H1 (cell line): Measurements from ENCODE around the gene SSH2. TPM values are rescaled to one million over a fixed set of nuclear protein-coding genes. Genes with fewer than 3 reads are reported as not detected.

Experiments used
- ASH2L ChIP-seq: fragments of 200-600, 300-600 bp; sonication (generic); IDR thresholded peaks from one replicate; pipeline ENCODE4 v1.7.1; 2017; ENCODE audit warnings: low read length
- CBX5 ChIP-seq: fragments of 300-800, 300-1000 bp; sonication (generic); IDR thresholded peaks from 2 replicates; pipeline ENCODE4 v1.7.1; 2016; ENCODE audit warnings: antibody characterized with exemption, low read length, low read depth
- JUN ChIP-seq: IDR thresholded peaks from 2 replicates; pipeline ENCODE4 v1.6.1; 2011; ENCODE audit warnings: low read depth, mild to moderate bottlenecking, improper control_type of control experiment, low read length
- JUND ChIP-seq: IDR thresholded peaks from 2 replicates; pipeline ENCODE4 v1.6.1; 2011; ENCODE audit warnings: mild to moderate bottlenecking, improper control_type of control experiment, low read length
- POLR2A ChIP-seq, 2 experiments: IDR thresholded peaks; 1 replicate in 1 of 2; 2 replicates in 1 of 2; pipeline ENCODE4 v1.6.1; 2011; ENCODE audit warnings: low read depth in 2 of 2, low read length in 2 of 2, mild to moderate bottlenecking in 2 of 2; ENCODE audit errors: control extremely low read depth in 1 of 2
- SP1 ChIP-seq: IDR thresholded peaks from 2 replicates; pipeline ENCODE4 v1.6.1; 2011; ENCODE audit warnings: low read depth, low read length
- TAF1 ChIP-seq: IDR thresholded peaks from 2 replicates; pipeline ENCODE4 v1.6.1; 2011; ENCODE audit warnings: mild to moderate bottlenecking, low read depth, low read length
- TEAD4 ChIP-seq: IDR thresholded peaks from 2 replicates; pipeline ENCODE4 v1.6.1; 2012; ENCODE audit warnings: low read depth, low read length, inconsistent platforms, mixed read lengths
- polyA plus RNA-seq, 7 experiments: library from polyadenylated mRNA; depleted of rRNA in 3 of 7; stranded (reverse) in 5 of 7; unstranded in 2 of 7; fragments of >200 nt in 5 of 7; fragments of 200-250 nt in 2 of 7; gene quantifications; 1 replicate in 5 of 7; 2 replicates in 1 of 7; 4 replicates in 1 of 7; pipeline versions ENCODE4 v1.2.1 to v1.2.3, GENCODE V29; 2011 to 2013; ENCODE audit warnings: missing spikeins in 2 of 7, mixed read lengths in 2 of 7
- total RNA-seq: library from RNA; stranded (reverse); fragmentation: NEBNext Ultra II Directional; extraction: Animal tissue kit (Norgen Biotek cat#: 25700); gene quantifications from 2 replicates; pipeline ENCODE4 v1.2.1, GENCODE V29; 2021
- TF ChIP-seq, protein P1 (sequence below): fragments of 300-600 bp; sonication (generic); IDR thresholded peaks from 2 replicates; pipeline ENCODE4 v1.7.1; 2012; ENCODE audit warnings: low read length, moderate library complexity, mild to moderate bottlenecking, inconsistent platforms; ENCODE audit not compliant: insufficient replicate concordance
- TF ChIP-seq, protein P2 (sequence below): IDR thresholded peaks from 2 replicates; pipeline ENCODE4 v1.6.1; 2012; ENCODE audit warnings: inconsistent platforms

SSH2 gene
- total and polyA plus RNA-seq, 2 of the 8 experiments (the other 6 are each of a cell fraction or from before 2014, with no cell fraction given) = 5.2 to 15.9 TPM

DNA sequence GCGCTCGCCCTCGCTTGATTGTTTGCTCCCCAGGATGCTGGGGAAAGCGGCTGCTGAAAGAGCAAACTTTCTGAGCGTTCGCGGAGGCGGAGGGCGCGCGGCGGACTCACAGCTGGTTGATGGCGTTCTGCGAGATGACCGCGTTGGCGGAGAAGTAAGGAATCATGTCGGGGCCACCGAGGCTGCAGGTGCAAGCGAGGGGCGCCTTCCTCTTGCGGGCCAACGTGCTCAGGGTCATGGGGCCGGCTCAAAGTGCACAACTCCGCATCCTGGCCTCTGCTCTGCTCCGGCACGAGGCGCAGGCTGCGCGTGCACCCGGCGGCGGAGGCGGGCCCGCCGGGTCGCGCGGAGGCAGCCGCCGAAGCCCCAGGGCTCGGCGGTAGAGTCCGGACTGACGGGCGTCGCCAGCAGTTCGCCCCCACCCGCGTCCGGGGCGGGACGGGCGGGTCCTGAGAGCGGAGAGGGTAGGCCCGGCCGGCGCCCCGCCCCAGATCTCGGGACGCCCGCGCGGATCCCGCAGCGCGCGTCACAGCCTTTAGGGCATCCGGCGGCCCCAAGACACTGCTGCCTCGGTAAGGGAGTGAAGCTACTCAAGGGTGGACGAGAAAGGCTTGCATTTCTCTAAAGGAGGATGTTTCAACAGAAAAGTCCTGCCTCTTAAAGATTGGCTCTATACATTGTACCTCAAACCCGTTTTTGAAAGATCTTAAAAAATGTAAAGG lies 168.8 kb downstream of the SSH2 start (continued):
- TF ChIP-seq, protein P1, sequence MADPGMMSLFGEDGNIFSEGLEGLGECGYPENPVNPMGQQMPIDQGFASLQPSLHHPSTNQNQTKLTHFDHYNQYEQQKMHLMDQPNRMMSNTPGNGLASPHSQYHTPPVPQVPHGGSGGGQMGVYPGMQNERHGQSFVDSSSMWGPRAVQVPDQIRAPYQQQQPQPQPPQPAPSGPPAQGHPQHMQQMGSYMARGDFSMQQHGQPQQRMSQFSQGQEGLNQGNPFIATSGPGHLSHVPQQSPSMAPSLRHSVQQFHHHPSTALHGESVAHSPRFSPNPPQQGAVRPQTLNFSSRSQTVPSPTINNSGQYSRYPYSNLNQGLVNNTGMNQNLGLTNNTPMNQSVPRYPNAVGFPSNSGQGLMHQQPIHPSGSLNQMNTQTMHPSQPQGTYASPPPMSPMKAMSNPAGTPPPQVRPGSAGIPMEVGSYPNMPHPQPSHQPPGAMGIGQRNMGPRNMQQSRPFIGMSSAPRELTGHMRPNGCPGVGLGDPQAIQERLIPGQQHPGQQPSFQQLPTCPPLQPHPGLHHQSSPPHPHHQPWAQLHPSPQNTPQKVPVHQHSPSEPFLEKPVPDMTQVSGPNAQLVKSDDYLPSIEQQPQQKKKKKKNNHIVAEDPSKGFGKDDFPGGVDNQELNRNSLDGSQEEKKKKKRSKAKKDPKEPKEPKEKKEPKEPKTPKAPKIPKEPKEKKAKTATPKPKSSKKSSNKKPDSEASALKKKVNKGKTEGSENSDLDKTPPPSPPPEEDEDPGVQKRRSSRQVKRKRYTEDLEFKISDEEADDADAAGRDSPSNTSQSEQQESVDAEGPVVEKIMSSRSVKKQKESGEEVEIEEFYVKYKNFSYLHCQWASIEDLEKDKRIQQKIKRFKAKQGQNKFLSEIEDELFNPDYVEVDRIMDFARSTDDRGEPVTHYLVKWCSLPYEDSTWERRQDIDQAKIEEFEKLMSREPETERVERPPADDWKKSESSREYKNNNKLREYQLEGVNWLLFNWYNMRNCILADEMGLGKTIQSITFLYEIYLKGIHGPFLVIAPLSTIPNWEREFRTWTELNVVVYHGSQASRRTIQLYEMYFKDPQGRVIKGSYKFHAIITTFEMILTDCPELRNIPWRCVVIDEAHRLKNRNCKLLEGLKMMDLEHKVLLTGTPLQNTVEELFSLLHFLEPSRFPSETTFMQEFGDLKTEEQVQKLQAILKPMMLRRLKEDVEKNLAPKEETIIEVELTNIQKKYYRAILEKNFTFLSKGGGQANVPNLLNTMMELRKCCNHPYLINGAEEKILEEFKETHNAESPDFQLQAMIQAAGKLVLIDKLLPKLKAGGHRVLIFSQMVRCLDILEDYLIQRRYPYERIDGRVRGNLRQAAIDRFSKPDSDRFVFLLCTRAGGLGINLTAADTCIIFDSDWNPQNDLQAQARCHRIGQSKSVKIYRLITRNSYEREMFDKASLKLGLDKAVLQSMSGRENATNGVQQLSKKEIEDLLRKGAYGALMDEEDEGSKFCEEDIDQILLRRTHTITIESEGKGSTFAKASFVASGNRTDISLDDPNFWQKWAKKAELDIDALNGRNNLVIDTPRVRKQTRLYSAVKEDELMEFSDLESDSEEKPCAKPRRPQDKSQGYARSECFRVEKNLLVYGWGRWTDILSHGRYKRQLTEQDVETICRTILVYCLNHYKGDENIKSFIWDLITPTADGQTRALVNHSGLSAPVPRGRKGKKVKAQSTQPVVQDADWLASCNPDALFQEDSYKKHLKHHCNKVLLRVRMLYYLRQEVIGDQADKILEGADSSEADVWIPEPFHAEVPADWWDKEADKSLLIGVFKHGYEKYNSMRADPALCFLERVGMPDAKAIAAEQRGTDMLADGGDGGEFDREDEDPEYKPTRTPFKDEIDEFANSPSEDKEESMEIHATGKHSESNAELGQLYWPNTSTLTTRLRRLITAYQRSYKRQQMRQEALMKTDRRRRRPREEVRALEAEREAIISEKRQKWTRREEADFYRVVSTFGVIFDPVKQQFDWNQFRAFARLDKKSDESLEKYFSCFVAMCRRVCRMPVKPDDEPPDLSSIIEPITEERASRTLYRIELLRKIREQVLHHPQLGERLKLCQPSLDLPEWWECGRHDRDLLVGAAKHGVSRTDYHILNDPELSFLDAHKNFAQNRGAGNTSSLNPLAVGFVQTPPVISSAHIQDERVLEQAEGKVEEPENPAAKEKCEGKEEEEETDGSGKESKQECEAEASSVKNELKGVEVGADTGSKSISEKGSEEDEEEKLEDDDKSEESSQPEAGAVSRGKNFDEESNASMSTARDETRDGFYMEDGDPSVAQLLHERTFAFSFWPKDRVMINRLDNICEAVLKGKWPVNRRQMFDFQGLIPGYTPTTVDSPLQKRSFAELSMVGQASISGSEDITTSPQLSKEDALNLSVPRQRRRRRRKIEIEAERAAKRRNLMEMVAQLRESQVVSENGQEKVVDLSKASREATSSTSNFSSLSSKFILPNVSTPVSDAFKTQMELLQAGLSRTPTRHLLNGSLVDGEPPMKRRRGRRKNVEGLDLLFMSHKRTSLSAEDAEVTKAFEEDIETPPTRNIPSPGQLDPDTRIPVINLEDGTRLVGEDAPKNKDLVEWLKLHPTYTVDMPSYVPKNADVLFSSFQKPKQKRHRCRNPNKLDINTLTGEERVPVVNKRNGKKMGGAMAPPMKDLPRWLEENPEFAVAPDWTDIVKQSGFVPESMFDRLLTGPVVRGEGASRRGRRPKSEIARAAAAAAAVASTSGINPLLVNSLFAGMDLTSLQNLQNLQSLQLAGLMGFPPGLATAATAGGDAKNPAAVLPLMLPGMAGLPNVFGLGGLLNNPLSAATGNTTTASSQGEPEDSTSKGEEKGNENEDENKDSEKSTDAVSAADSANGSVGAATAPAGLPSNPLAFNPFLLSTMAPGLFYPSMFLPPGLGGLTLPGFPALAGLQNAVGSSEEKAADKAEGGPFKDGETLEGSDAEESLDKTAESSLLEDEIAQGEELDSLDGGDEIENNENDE = no peak
- TF ChIP-seq POLR2A (IDR thresholded peaks at IDR 0.05; ENCODE audit: control extremely low read depth in 1 of 2, low read depth in 2 of 2, low read length in 2 of 2) = peak in 1 of 2 experiments; percentile 48; a peak in 1 of 3 replicates
- 0 out of 2 replicates have a peak, but pooled peaks have one; percentile 17 for TF ChIP-seq JUND
- TF ChIP-seq CBX5 = no peak
- TF ChIP-seq ASH2L = peak; percentile 87
- no peak for TF ChIP-seq JUN
- TF ChIP-seq SP1 = no peak
- peak; percentile 58; the same call in 1 of the 2 replicates for TF ChIP-seq TAF1
- no peak for TF ChIP-seq TEAD4
- TF ChIP-seq, protein P2, sequence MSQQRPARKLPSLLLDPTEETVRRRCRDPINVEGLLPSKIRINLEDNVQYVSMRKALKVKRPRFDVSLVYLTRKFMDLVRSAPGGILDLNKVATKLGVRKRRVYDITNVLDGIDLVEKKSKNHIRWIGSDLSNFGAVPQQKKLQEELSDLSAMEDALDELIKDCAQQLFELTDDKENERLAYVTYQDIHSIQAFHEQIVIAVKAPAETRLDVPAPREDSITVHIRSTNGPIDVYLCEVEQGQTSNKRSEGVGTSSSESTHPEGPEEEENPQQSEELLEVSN = peak; percentile 49; the same call in 1 of the 2 replicates
